OCI-LY7 (cell line): ENCODE data around the gene KIF13A. TPM values are rescaled to one million over a fixed set of nuclear protein-coding genes. Genes with fewer than 3 reads are reported as not detected.

Source experiments
- BruUV-seq: library from RNA; stranded (reverse); fragments of 400-500 nt; replicated peaks from 2 replicates; lab custom pipeline; 2021; lab: Mats Ljungman, UMichigan
- CTCF ChIA-PET: fragments of 300-600 bp; sonication (Branson Sonifier 250); formaldehyde crosslinking; loops from one replicate; lab custom pipeline; 2022; ENCODE audit warnings: antibody characterized with exemption; ENCODE audit not compliant: unreplicated experiment; lab: Charles Lee
- POLR2A ChIA-PET: fragments of 300-600 bp; sonication (Branson Sonifier 250); formaldehyde crosslinking; loops from one replicate; lab custom pipeline; 2022; ENCODE audit warnings: antibody characterized with exemption; lab: Charles Lee
- DNase-seq: peaks from one replicate; pipeline ENCODE4 v3.0.0-alpha.2; 2015; ENCODE audit warnings: low spot score
- H2AFZ ChIP-seq: fragments of 200-600 bp; sonication (generic), shearing (Covaris generic); 2 replicates; pipeline ENCODE4 v1.6.1; 2014; ENCODE audit warnings: mild to moderate bottlenecking, antibody characterized with exemption, low read length, moderate library complexity
- H3K27ac ChIP-seq: fragments of 200-600 bp; sonication (generic); 2 replicates; pipeline ENCODE4 v1.5.1; 2014; ENCODE audit warnings: mixed run types, low read depth, mild to moderate bottlenecking, moderate library complexity, low read length, inconsistent platforms; ENCODE audit not compliant: poor library complexity, severe bottlenecking
- H3K36me3 ChIP-seq: fragments of 200-600 bp; sonication (generic); 2 replicates; pipeline ENCODE4 v1.6.1; 2014; ENCODE audit warnings: mild to moderate bottlenecking, antibody characterized with exemption, low read length, moderate library complexity, mixed read lengths; ENCODE audit not compliant: insufficient read depth
- H3K4me1 ChIP-seq: fragments of 200-600 bp; sonication (generic); 2 replicates; pipeline ENCODE4 v1.5.1; 2014; ENCODE audit warnings: mild to moderate bottlenecking, low read length; ENCODE audit not compliant: insufficient read depth, poor library complexity, severe bottlenecking
- H3K4me2 ChIP-seq: fragments of 200-600 bp; sonication (generic); 2 replicates; pipeline ENCODE4 v1.6.1; 2014; ENCODE audit warnings: mild to moderate bottlenecking, low read length
- H3K4me3 ChIP-seq: fragments of 200-600 bp; sonication (generic); 2 replicates; pipeline ENCODE4 v1.5.1; 2014; ENCODE audit warnings: mild to moderate bottlenecking, low read depth, low read length; ENCODE audit not compliant: poor library complexity, severe bottlenecking
- H3K79me2 ChIP-seq: fragments of 200-600 bp; sonication (generic); 2 replicates; pipeline ENCODE4 v1.6.1; 2016; ENCODE audit warnings: low read depth, mild to moderate bottlenecking, low read length, moderate library complexity, mixed read lengths; ENCODE audit not compliant: insufficient read depth
- H3K9me2 ChIP-seq: fragments of 200-600 bp; sonication (generic); 2 replicates; pipeline ENCODE4 v1.6.1; 2016; ENCODE audit warnings: mild to moderate bottlenecking, low read length, mixed read lengths; ENCODE audit not compliant: insufficient read depth
- H3K9me3 ChIP-seq: fragments of 200-600 bp; sonication (generic); 2 replicates; pipeline ENCODE4 v1.6.1; 2014; ENCODE audit warnings: mild to moderate bottlenecking, mixed run types, low read length, mixed read lengths
- H4K20me1 ChIP-seq: fragments of 200-600 bp; sonication (generic); 2 replicates; pipeline ENCODE4 v1.6.1; 2014; ENCODE audit warnings: mild to moderate bottlenecking, antibody characterized with exemption, low read length, moderate library complexity, mixed read lengths; ENCODE audit not compliant: insufficient read depth
- EZH2phosphoT487 ChIP-seq: fragments of 200-600 bp; sonication (generic); IDR thresholded peaks from 2 replicates; pipeline ENCODE4 v1.6.1; 2018; ENCODE audit warnings: low read depth, borderline replicate concordance, mild to moderate bottlenecking, mixed run types, antibody characterized with exemption, low read length, moderate library complexity, mixed read lengths
- intact Hi-C: fragments of 100-400 bp; cut with micrococcal nuclease; formaldehyde crosslinking; loops from one replicate; pipeline ENCODE4 v1.10.0; 2022; ENCODE audit not compliant: unreplicated experiment
- total RNA-seq, 2 experiments: library from RNA; depleted of rRNA in 1 of 2; stranded (reverse); fragments of >200 nt in 1 of 2; shearing (Covaris generic) in 1 of 2; gene quantifications; 2 replicates each; pipeline ENCODE4 v1.2.3, GENCODE V29; 2014 to 2022
- TF ChIP-seq, protein P1 (sequence below): fragments of 200-600 bp; sonication (generic); conservative IDR thresholded peaks from 2 replicates; pipeline ENCODE4 v1.5.1; 2014; ENCODE audit warnings: mild to moderate bottlenecking, antibody characterized with exemption, low read length, moderate library complexity, mixed read lengths

Gene KIF13A
- total RNA-seq, 2 experiments from 2014 or later = 1.5 TPM; not detected in 1

DNA sequence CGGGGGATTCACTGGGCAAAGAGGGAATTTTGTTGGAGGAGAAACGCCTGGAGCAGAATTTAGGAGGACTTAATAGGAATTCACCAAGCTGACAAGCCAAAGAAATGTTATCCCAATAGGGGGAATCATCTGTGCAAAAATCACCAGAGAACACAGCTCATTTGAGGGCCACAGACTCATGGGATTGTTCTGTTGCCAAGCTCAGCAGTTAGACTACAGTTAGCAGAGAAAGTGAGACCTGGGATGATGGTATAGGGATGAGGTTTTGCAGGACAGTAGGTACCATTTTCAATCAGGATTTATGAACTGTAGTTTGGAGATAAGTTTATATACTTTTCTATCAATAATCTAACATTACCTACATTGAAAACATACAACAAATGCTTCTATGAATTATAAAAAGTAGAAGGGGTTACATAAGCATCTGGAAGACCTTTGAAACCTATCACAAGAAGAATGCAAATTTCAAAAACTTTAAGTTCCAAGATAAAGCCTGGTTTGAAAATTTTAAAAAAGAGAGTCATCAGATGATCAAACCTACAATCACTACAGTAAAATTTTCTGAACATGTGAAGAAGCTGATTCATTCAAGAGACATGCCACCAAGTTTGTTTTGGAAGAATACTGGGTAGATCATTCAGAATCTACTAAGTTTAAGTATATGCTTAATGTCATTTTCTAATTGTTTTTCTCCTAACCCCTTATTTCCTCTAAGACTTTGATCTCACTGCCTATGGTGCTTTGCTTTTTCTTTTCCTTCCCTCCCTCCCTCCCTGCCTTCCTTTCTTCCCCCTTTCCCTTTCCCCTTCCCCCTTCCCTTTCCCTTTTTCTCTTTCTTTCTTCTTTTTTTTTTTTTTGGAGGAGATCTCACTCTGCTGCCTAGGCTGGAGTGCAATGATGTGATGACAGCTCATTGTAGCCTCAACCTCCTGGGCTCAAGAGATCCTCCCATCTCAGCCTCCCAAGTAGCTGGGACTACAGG, 81.5 kb downstream of the KIF13A start:
- no peaks in the 10 kb centered on the region for H3K4me1 ChIP-seq
- DNase-seq = no peak
- POLR2A ChIA-PET = interaction anchor here (0.5 to 0.6 kb wide), 3 partner anchors 136 to 459 kb away, joined by 3 to 5 read pairs (median 4); no protein-coding TSS in a partner anchor
- H3K9me3 ChIP-seq = no peaks in the 10 kb centered on the region
- H3K79me2 ChIP-seq = no peaks in the 10 kb centered on the region
- CTCF ChIA-PET = no interaction called here
- H3K36me3 ChIP-seq = no peaks in the 10 kb centered on the region
- no TSS peak for BruUV-seq
- TF ChIP-seq, protein P1, sequence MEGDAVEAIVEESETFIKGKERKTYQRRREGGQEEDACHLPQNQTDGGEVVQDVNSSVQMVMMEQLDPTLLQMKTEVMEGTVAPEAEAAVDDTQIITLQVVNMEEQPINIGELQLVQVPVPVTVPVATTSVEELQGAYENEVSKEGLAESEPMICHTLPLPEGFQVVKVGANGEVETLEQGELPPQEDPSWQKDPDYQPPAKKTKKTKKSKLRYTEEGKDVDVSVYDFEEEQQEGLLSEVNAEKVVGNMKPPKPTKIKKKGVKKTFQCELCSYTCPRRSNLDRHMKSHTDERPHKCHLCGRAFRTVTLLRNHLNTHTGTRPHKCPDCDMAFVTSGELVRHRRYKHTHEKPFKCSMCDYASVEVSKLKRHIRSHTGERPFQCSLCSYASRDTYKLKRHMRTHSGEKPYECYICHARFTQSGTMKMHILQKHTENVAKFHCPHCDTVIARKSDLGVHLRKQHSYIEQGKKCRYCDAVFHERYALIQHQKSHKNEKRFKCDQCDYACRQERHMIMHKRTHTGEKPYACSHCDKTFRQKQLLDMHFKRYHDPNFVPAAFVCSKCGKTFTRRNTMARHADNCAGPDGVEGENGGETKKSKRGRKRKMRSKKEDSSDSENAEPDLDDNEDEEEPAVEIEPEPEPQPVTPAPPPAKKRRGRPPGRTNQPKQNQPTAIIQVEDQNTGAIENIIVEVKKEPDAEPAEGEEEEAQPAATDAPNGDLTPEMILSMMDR = no peak
- no peak for TF ChIP-seq EZH2phosphoT487
- H2AFZ ChIP-seq = no peak overlapping the region
- H3K9me2 ChIP-seq = no peaks in the 10 kb centered on the region
- H3K4me2 ChIP-seq = no peak overlapping the region
- no peak overlapping the region for H3K27ac ChIP-seq
- H3K4me3 ChIP-seq = no peak overlapping the region
- H4K20me1 ChIP-seq = no peaks in the 10 kb centered on the region
- intact Hi-C loops = no loop called here

DNA sequence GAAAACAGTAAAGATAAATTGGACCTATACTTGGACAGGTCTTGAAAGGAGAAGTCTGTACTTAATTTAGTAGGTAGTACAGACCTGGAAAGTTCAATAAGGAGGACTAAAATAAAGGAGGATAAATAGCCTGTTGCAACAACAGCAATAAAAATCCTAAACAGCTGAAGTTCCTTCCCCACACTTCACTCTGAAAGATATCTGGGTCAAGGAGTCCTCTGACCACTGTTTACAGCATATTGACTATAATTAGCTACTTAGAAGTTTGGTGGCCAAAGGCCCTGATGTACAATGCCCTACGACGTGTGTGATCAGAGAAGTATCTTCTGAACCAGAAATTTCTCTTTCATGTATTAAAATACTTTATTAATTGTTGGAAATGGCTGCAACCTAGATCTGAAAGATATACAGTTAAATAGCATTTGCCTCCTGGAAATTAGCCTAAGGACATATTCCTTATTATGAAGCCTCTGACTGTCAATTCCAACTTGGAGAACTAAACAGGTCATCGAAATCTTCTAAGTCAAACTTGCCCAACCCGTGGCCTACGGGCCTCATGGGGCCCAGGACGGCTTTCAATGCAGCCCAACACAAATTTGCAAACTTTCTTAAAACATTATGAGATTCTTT, 82.8 kb downstream of the KIF13A start:
- no peaks in the 10 kb centered on the region for H3K4me1 ChIP-seq
- no peaks in the 10 kb centered on the region for H4K20me1 ChIP-seq
- no peak overlapping the region for H3K27ac ChIP-seq
- H3K9me2 ChIP-seq = no peaks in the 10 kb centered on the region
- DNase-seq = no peak
- intact Hi-C loops = no loop called here
- no TSS peak for BruUV-seq
- H3K4me3 ChIP-seq = no peak overlapping the region
- no peaks in the 10 kb centered on the region for H3K36me3 ChIP-seq
- no peaks in the 10 kb centered on the region for H3K79me2 ChIP-seq
- no peak overlapping the region for H3K4me2 ChIP-seq
- H3K9me3 ChIP-seq = no peaks in the 10 kb centered on the region
- TF ChIP-seq, protein P1 = no peak
- no peak for TF ChIP-seq EZH2phosphoT487
- H2AFZ ChIP-seq = no peak overlapping the region
- POLR2A ChIA-PET = no interaction called here
- CTCF ChIA-PET = no interaction called here
